HG02981 (cell line): ENCODE results near the gene FAM114A1.
"Not testable (repeated sequence)": the region's sequence is repeated elsewhere in the genome, so short reads cannot be mapped to it uniquely, and the experiment has no call there.

ENCODE experiments used
- ATAC-seq: cut with Tn5 transposase; IDR thresholded peaks from one replicate; pipeline ENCODE4 v1.9.1; 2021; ENCODE audit warnings: mild to moderate bottlenecking, moderate library complexity; ENCODE audit not compliant: unreplicated experiment

The FAM114A1 gene

DNA sequence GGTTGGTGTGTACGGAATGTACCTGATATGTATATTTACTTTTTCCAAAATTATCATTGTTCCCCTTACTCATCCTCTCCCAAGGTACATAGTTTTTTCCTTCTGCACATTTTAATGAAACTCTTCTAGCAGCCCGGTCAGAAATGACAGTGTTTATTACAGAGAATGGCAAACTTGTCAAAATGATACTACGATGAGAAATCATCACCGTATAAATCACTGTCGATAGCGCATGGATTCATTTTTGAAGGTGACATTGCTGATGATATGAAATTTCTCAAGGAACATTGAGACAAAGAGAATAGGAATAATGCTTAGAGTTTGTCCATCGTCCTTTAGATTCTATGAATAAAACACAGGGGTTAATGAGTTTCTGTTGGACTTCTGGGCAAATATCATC lies 30.6 kb downstream of the FAM114A1 start:
- no peak for ATAC-seq

DNA sequence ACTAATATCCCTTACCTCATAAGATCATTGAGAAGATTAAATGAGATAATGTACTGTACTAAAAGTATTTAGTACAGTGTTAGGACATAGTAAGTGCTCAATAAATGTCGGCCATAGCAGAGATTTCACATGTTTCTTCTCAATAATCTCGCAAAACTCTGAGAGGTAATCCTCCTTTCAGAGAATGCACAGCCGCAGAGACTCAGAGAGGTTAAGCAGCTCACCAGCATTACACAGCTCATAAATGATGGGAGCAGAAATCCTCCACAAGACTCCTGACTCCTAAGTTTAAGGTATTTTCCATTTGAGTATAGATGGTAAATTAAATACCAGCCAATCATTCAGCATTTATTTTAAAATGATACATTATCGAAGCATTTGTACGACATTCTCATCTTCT lies 34.6 kb downstream of the FAM114A1 start:
- no peak for ATAC-seq

DNA sequence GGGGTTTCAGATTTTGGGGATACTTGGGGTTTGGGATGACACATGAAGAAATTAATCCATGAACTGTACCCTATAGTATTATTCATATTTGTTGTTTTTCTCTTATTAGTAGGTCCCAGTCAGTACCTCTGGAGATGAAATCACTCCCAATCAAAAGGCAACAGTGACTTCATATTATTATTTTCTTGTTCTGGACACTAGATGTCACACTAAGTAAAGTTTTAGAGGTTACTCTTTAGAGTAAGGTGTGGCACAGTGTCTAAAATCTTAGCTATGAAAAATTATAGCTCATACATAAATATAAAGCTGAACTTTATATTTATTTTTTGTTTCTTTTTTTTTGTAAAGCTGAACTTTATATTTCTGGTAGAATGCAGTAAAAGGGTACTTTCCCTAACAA lies 35.1 kb downstream of the FAM114A1 start:
- no peak for ATAC-seq

DNA sequence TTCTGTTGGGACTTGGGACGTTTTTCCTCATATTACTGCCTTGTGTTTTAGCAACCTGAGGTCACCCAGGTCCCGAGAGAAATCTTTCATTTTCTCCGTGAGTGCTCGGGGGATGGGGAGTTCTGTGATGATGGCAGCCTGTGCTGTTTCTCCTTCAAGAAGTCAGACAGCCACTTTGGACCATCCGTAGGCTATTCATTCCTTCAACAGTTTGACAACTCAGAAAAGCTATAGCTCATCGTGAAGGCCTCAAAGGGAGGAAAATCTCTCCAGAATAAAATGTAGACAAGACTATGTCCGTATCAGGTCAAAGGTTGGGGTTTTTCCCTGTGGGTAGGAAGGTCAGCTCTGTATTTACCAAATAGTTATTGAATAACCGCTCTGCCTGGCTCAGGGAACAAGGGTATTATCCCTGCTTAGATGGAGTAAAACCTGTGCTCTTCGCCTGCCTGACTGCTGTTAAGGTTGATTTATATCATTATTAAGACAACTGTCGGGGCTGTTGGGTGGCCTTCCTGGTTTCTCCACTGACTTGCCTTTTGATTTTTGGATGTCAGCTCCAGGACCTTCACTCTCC lies 36.6 kb downstream of the FAM114A1 start:
- no peak for ATAC-seq

DNA sequence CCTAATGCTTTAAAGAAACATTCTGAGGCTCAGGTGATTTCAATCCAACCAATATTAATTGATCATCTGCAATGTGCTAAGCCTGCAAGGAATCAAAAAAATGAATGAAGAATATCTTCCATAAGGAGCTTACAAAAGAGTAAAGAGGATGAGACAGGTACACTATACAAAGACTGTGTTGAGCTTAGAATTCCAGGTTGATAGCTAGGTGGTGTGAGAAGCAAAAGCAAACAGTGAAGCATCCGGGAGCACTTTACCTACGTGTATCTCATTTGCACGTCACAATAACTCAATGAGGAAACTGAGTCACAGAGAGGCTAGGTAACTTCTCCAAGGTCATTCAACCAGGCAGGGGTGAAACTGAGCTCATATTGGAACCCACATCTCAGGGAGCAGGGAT lies 37.1 kb downstream of the FAM114A1 start:
- ATAC-seq, result no peak

DNA sequence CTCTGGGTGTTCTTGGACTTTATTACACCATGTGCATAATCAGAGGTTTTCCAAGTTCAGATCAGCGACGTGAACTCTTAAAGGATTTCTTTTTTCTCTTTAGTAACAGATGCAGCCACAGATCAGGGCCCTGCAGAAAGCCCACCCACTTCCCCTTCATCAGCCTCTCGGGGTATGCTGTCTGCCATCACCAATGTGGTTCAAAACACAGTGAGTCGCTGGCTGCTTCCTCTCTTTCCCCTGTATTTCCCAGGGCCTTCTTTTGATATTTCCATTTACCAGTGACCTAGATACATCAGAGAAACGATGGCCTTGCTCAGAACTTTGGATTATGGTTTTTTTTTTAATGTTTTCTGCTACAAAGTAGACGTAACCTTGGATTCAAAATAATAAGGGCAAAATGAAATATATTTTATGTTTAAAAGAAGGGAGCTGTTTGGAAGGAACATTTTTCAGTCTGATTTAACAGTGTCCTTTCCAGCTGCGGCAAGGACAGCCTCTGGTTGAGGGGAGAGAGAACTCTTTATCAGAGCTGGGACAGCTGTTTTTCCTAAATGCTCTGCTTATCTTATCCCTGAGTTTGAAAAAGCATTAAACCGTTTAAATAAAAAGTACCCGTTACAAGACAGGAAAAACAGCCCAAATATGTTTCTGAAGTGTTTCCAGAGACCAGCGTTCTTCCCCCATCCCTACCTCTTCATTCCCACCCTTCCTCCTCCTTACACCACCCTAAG lies 38.2 kb downstream of the FAM114A1 start:
- ATAC-seq, result no peak

DNA sequence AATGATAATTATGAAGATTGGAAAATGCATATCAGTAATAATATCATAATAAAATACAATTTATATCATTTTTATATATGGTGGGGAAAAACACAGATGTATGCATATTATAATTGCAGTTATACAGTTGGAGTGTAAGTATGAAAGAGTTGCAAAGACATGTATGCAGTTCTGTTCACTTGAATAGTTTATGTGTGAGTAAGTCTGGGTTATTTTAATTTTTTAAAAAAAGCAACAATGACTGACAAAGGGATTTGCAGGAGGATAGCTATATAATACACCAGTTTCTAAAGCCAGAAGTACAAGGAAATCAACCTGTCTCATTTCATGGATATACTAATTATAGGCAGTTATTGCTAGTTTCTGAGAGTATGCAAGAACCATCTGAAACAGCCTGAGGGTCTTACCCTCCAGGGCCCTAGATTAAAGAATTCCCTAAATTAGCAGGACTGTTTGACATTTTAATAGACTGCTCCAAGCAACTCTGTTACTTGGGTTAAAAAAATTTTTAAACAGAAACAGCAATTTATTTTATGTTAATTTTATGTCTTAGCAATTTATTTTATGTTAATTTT lies 40.2 kb downstream of the FAM114A1 start:
- no peak for ATAC-seq

DNA sequence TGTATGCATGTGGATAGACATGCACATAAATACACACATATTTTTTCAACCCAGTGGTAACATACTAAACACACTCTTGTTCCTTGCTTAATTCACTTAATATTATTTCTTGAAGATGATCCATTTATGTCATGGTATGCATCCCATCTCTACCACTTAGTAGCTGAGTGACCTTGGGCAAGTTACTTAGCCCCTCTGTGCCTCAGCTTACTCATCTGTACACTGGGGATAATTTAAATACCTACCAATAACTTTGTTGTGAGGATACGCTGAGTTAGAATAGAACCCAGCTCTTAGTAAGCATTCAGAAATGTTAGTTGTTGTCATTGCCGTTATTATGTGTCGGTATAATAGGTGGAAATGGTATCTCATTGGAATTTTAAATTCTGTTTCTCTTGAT lies 41.4 kb downstream of the FAM114A1 start:
- no peak for ATAC-seq

DNA sequence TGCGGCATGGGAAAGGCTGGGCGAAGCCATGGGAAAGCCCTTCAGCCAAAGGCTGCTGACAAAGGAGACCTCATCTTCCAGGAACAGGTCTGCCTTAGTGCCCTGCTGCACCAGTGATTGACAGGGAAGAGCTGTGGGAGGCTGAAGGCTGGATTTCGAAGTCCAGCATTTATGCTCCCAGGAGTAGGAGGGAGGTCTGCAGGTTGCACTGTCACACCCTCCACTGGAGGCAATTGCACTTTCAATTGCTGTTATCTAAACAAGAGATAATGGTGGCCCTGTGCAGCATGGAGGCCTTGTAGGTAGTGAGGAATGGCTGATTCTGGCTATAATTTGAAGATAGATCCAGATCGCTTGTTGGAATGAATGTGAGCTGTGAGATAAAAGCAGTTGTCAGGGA lies 43.7 kb downstream of the FAM114A1 start:
- ATAC-seq, result no peak

DNA sequence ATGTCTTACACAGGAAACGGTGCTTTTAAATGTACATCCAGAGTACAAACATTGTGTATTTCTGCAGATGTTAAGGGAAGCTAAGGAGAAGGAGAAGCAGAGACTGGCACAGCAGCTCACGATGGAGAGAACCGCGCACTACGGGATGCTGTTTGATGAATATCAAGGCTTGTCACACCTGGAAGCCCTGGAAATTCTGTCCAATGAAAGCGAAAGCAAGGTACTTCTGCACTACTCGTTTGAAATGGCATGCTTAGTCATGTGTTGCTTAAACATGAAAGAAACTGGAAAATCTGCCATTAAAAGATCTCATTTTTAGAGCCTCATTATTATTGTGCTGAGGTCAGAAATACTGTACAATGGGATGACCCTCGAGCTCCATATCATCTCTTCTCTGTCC lies 47.2 kb downstream of the FAM114A1 start:
- no peak for ATAC-seq

DNA sequence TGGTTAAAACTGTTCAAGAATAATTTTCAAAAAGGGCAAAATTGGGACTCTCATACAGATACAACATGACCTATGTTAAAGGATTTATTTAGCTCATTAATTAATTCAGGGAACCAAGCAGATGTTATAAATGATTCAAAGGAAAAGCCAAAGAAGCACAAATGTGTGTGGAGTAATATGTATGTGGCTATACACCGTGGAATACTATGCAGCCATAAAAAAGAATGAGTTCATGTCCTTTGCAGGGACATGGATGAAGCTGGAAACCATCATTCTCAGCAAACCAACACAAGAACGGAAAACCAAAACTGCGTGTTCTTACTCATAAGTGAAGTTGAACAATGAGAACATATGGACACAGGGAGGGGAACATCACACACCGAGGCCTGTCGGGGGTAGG lies 48.7 kb downstream of the FAM114A1 start:
- not testable (repeated sequence) for ATAC-seq

DNA sequence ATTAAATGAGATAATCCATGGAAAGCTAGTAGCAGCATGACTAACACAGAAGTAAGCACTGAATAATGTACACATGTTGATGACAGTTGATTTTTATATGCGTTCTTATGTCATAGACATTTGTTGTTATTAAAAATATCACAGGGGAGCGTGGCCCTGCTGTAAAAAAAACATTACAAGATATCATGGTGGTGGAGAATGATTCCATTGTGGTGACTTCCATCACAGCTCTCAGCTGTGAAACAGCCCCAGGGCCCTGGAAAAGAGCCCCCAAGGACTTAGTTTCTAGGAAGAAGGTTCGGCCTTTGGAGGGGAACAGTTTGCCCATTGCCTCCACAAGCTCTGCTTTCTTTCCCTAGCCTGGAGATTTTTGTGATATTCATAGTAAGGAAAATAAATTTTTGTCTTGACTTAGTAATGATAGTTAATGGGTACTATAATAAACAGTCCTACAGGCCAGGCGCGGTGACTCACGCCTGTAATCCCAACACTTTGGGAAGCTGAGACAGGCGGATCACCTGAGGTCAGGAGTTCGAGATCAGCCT lies 49.9 kb downstream of the FAM114A1 start:
- ATAC-seq, result no peak

DNA sequence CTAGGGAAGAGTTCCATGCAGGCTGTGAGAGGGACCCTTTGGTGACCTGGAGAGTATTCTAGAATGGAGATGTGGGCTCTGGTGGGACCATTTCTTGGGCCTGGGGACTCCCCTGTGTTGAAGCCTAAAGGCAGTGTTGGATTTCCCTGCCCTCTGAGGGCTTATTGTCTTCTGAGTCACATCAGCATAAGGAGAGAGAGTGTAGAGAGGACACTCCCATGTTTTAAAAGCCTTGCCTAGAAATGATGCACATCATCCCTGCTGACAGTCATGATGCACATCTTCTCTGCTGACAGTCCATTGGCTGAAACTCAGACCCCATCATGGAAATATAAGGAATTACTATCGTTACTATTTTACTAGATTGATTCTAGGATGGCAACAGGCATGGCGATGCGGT lies 51.9 kb downstream of the FAM114A1 start:
- no peak for ATAC-seq

DNA sequence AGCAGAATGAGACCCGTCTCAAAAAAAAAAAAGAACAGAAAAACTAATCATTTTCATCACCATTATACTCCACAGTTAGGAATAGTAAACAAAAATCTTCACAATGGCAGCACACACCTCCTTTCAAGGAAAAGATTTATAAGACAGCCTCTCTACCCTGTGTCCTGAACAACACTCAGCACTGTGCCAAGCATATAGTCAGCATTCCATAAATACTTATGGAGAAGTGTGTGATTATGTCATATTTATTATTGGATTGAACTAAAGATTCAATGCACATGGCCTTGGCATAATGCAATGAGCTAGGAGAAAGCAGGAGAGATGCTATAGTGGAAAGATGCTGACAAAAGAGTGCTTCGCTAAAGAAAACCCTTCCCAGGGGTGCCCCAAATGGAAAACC lies 52.6 kb downstream of the FAM114A1 start:
- ATAC-seq, result no peak

DNA sequence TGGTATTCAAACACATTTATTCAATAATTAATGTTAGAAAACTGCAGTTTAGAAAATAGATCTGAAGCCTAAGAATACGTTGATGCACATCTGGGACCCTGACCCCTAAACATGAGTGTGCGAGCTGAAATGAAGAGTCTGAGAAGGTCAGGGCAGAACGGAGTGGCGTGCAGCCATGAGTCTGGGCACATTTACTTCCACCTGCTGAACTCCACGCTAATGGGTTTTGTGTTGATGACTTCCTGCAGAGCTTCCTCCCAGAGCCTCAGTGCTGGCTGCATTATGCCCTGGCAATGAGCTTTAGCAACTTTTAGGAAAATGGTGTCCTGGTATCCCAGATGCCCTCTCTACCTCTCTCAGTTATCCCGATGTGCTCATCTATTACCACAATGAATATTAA lies 53.1 kb downstream of the FAM114A1 start:
- no peak for ATAC-seq

DNA sequence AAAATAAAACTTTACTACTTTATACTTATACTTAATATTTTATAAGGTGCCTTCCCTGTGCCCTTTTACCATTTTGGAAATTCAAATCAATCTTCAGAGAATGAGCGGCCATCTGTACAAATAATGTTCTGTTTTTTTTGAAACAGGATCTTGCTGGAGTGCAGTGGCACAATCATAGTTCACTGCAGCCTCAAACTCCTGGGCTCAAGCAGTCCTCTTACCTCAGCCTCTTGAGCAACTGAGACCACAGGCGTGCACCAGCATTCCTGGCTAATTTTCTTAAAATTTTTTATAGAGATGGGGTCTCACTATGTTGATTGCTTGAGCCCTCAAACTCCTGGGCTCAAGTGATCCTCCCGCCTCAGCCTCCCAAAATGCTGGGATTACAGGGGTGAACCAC lies 53.5 kb downstream of the FAM114A1 start:
- no peak for ATAC-seq

DNA sequence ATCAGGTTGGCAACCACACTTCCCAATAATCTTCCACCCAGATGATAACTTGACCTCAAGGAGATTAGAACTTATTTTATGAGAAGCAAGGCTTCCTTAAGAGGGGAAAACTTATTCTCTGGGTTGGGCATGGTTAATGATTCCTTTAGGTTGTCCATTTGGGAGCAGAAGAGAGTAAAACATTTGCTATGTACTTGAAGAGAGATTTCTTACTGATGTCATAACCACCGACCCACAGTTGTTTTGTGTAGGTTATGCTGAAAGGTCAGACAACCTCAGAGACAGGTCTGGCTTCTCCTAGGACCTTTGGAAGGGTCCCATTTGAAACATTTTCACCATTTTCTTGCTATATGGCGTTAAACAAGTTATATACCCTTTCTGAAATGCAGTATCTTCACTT lies 56.1 kb downstream of the FAM114A1 start:
- no peak for ATAC-seq

DNA sequence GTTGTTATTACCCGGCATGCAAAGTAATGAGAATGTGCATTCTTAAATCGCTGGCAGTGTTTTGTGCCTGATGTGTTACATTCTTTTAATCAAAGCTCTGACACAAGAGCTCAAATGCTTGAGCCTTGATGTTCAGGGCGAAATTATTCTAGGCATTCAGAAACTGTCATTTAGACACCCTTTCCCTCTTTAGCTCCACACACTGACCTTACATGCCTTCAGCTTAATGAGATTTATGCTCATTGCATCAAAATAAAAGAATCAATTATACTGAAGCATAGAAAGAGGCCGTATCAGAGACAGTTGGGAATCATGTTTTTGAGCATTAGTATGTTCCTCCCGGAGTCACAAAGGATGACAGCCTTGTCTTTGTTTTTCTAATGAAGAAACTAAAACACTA lies 56.7 kb downstream of the FAM114A1 start:
- ATAC-seq, result no peak

DNA sequence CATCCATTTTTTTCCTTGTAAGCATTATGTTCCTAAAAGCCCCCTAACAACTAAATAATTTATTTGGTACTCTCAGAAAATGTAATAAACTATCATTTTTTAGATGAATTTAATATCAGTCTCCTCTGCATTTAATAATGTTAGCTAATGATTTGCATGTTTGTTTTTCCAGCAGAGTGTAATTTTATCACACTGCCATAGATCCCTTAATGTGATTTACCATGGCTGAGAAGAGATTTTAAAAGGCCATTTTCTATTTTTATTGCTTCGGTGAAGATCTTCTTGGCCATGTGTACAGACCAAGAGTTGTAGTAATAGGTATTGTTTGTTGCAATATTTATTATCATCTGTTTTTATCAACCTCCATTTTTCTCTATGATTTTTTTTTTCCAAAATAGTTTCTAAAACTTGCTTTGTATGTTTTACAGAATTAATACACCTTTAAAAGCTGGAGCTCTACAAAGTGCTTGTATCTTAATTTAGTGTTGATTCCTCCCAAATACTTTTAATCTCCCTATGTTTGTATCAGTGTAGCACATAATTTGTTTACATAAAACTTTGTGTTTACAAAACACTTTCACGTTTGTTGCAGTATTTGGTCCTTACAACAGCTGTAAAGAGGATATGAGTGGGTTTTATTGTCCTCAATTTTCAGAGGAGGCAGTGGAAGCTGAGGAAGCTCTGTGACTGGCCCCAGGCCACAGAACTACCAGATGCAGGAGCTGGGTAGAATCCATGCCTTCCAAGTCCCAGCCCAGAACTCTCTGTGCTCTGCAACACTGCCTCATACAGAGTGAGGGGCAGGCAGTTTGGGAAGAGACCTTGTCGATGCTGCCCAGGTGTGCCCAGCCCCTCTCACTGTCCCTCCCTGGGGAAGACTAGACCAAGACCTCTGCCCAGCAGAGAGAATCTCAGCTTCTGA lies 58.1 kb downstream of the FAM114A1 start:
- ATAC-seq, result no peak

DNA sequence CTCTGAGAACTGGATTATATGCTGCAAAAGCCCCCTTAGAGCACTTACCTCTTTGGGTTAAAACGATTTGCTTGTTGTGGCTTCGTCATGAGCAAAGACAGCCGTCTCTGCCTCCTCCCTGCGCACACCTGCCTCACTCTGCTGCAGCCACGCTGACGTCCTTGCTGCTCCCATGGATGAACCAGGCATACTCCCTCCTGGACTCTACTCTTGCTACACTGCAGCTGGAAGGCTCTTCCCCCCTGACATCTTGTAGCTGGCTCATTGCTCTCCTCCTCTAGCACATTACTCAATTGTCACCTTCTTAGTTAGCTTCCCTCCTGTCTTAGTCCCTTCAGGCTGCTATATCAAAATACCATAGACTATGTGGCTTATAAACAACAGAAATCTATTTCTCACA lies 59.3 kb downstream of the FAM114A1 start:
- ATAC-seq, result no peak

DNA sequence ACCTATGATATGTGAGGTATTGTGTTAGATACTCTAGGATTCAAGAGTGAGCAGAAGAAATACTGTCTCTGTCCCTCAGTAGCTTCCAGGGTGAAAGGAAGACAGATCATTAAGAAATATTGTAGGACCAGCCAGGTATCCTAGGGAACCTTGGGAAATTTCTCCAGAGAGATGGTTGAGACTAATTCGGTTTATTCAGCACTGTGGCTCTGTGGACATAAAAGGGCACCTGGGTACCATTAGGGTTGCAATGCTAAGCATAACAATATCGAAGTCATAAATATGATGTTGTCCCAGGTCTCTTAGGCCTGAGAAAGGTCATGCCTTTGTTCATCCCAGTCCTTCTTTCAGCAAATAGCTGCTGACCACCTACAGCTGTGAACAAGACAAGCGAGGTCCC lies 61.0 kb downstream of the FAM114A1 start:
- no peak for ATAC-seq
